IMR-90 (cell line): ENCODE results near the gene SKIC8. TPM values are rescaled to one million over a fixed set of nuclear protein-coding genes. Genes with fewer than 3 reads are reported as not detected.

Experiments used
- ATAC-seq: fragments of 200-7000 bp; cut with Tn5 transposase; 2 replicates; pipeline ENCODE4 v1.9.1; 2020; ENCODE audit warnings: low read depth, mild to moderate bottlenecking, moderate library complexity
- BruUV-seq: library from RNA; stranded (reverse); fragments of 400-500 nt; replicated peaks from 2 replicates; lab custom pipeline; 2021; lab: Mats Ljungman, UMichigan
- CTCF ChIA-PET: fragments of 300-600 bp; formaldehyde crosslinking; extraction: SDS; loops from one replicate; lab custom pipeline; 2021; ENCODE audit warnings: antibody characterized with exemption; lab: Yijun Ruan, JAX
- POLR2A ChIA-PET: fragments of 300-600 bp; sonication (Branson Sonifier 250); formaldehyde crosslinking; loops from one replicate; lab custom pipeline; 2022; ENCODE audit warnings: antibody characterized with exemption; ENCODE audit not compliant: unreplicated experiment; lab: Charles Lee
- DNase-seq: peaks from one replicate; pipeline ENCODE4 v3.0.0; 2013
- H2AFZ ChIP-seq: replicated peaks from 2 replicates; pipeline ENCODE3; 2013; ENCODE audit warnings: low read length, mild to moderate bottlenecking; ENCODE audit not compliant: poor library complexity
- H2AK5ac ChIP-seq: 2 replicates; pipeline ENCODE4 v1.6.1; 2013; ENCODE audit warnings: low read depth, low read length, inconsistent platforms
- H2AK9ac ChIP-seq: replicated peaks from 2 replicates; pipeline ENCODE3; 2013; ENCODE audit warnings: mild to moderate bottlenecking, low read depth, low read length, moderate library complexity; ENCODE audit not compliant: poor library complexity
- H2BK120ac ChIP-seq: 2 replicates; pipeline ENCODE4 v1.6.1; 2013; ENCODE audit warnings: low read depth, low read length, inconsistent platforms
- H2BK15ac ChIP-seq: 3 replicates; pipeline ENCODE4 v1.6.1; 2013; ENCODE audit warnings: low read depth, low read length, inconsistent platforms
- H2BK20ac ChIP-seq: 2 replicates; pipeline ENCODE4 v1.6.1; 2013; ENCODE audit warnings: low read depth, mild to moderate bottlenecking, inconsistent platforms, low read length, moderate library complexity
- H2BK5ac ChIP-seq: 2 replicates; pipeline ENCODE4 v1.6.1; 2013; ENCODE audit warnings: mild to moderate bottlenecking, low read depth, low read length, inconsistent platforms; ENCODE audit not compliant: poor library complexity, severe bottlenecking
- H3K14ac ChIP-seq: replicated peaks from 2 replicates; pipeline ENCODE4 v1.6.1; 2013; ENCODE audit warnings: low read depth, low read length, inconsistent platforms
- H3K18ac ChIP-seq: 2 replicates; pipeline ENCODE4 v1.6.1; 2013; ENCODE audit warnings: low read depth, low read length, control low read depth
- H3K23ac ChIP-seq: 2 replicates; pipeline ENCODE4 v1.6.1; 2013; ENCODE audit warnings: low read depth, low read length, inconsistent platforms
- H3K27ac ChIP-seq: 2 replicates; pipeline ENCODE4 v1.5.1; 2013; ENCODE audit warnings: mild to moderate bottlenecking, control low read depth, low read length; ENCODE audit not compliant: insufficient read depth
- H3K27me3 ChIP-seq: 2 replicates; pipeline ENCODE4 v1.6.1; 2013; ENCODE audit warnings: low read length; ENCODE audit not compliant: control insufficient read depth, insufficient read depth
- H3K36me3 ChIP-seq: 2 replicates; pipeline ENCODE4 v1.6.1; 2013; ENCODE audit warnings: low read length, mixed read lengths; ENCODE audit not compliant: control insufficient read depth, insufficient read depth
- H3K4ac ChIP-seq: 2 replicates; pipeline ENCODE4 v1.6.1; 2013; ENCODE audit warnings: low read depth, low read length, inconsistent platforms
- H3K4me1 ChIP-seq: 2 replicates; pipeline ENCODE4 v1.6.1; 2013; ENCODE audit warnings: low read length, mixed read lengths; ENCODE audit not compliant: control insufficient read depth, insufficient read depth
- H3K4me2 ChIP-seq: 2 replicates; pipeline ENCODE4 v1.6.1; 2013; ENCODE audit warnings: low read depth, mild to moderate bottlenecking, control low read depth, low read length, moderate library complexity
- H3K4me3 ChIP-seq: 2 replicates; pipeline ENCODE4 v1.5.1; 2013; ENCODE audit warnings: low read depth, mild to moderate bottlenecking, control low read depth, low read length, moderate library complexity; ENCODE audit not compliant: insufficient read depth
- H3K56ac ChIP-seq: 2 replicates; pipeline ENCODE4 v1.6.1; 2013; ENCODE audit warnings: low read length, inconsistent platforms; ENCODE audit not compliant: insufficient read depth; ENCODE audit errors: extremely low read depth
- H3K79me1 ChIP-seq, 2 experiments: 2 replicates each; pipeline ENCODE4 v1.6.1; 2013; ENCODE audit warnings: low read length in 2 of 2, inconsistent platforms in 1 of 2, low read depth in 1 of 2
- H3K9ac ChIP-seq: 2 replicates; pipeline ENCODE4 v1.6.1; 2013; ENCODE audit warnings: low read depth, low read length, control low read depth
- H3K9me1 ChIP-seq: 2 replicates; pipeline ENCODE4 v1.6.1; 2013; ENCODE audit warnings: low read length, inconsistent platforms; ENCODE audit not compliant: insufficient read depth
- H3K9me3 ChIP-seq: 2 replicates; pipeline ENCODE4 v1.6.1; 2013; ENCODE audit warnings: low read length; ENCODE audit not compliant: control insufficient read depth, insufficient read depth
- H4K20me1 ChIP-seq: 2 replicates; pipeline ENCODE4 v1.6.1; 2013; ENCODE audit warnings: low read length, inconsistent platforms; ENCODE audit not compliant: insufficient read depth
- H4K5ac ChIP-seq: 2 replicates; pipeline ENCODE4 v1.6.1; 2013; ENCODE audit warnings: mild to moderate bottlenecking, low read depth, low read length, control low read depth
- H4K8ac ChIP-seq, 2 experiments: 2 replicates each; pipeline ENCODE4 v1.6.1; 2013; ENCODE audit warnings: low read depth in 2 of 2, low read length in 2 of 2, control low read depth in 1 of 2, inconsistent platforms in 1 of 2
- H4K91ac ChIP-seq: 2 replicates; pipeline ENCODE4 v1.6.1; 2013; ENCODE audit warnings: low read depth, low read length, inconsistent platforms; ENCODE audit not compliant: insufficient read depth
- CEBPB ChIP-seq: IDR thresholded peaks from 2 replicates; pipeline ENCODE4 v1.6.1; 2012; ENCODE audit warnings: low read depth, low read length, improper control_type of control experiment
- CHD1 ChIP-seq: IDR thresholded peaks from 2 replicates; pipeline ENCODE4 v1.6.1; 2012; ENCODE audit warnings: low read depth, low read length, improper control_type of control experiment
- FOS ChIP-seq: fragments of 150-350 bp; IDR thresholded peaks from 2 replicates; pipeline ENCODE4 v1.6.1; 2016; ENCODE audit warnings: low read depth, low read length
- NFE2L2 ChIP-seq: fragments of 150-350 bp; IDR thresholded peaks from 2 replicates; pipeline ENCODE4 v1.6.1; 2016; ENCODE audit warnings: low read depth, mild to moderate bottlenecking, low read length
- WGBS, 2 experiments: methylation state at CpG; one replicate each; pipeline versions ENCODE4 v1.1.5 to v1.1.7; 2013; ENCODE audit warnings: missing lambda C conversion rate in 2 of 2; ENCODE audit not compliant: insufficient read length in 1 of 2; ENCODE audit errors: extremely low coverage in 2 of 2; 5-methylcytosine and 5-hydroxymethylcytosine counted together
- dilution Hi-C: fragments of 300-500 bp; cut with HindIII; formaldehyde crosslinking; loops from one replicate; pipeline ENCODE4 v1.14.3; 2018; ENCODE audit warnings: low sequenced_read_pairs; ENCODE audit not compliant: unreplicated experiment
- in situ Hi-C: fragments of 300-500 bp; cut with MboI; formaldehyde crosslinking; loops from 3 replicates; pipeline ENCODE4 v1.14.3; 2019; ENCODE audit warnings: low sequenced_read_pairs, inconsistent platforms, mixed read lengths
- intact Hi-C: fragments of 100-400 bp; cut with micrococcal nuclease; formaldehyde crosslinking; loops from 2 replicates; pipeline ENCODE4 v1.10.0; 2022
- microRNA-seq, 2 experiments: library from miRNA; stranded (forward) in 1 of 2; unstranded in 1 of 2; fragments of 10-50 nt in 1 of 2; fragments of <30 nt in 1 of 2; gene quantifications in 1 of 2; microRNA quantifications in 1 of 2; one replicate each; pipeline versions ENCODE3 to v1.1.0; 2013 to 2020; ENCODE audit not compliant: insufficient read depth in 1 of 2, insufficient read length in 1 of 2, unreplicated experiment in 1 of 2
- polyA plus RNA-seq, 3 experiments: library from polyadenylated mRNA; depleted of rRNA; stranded (reverse); fragments of >200 nt; gene quantifications; 2 replicates each; pipeline ENCODE4 v1.2.3, GENCODE V29; 2012; ENCODE audit warnings: low replicate concordance in 1 of 3
- small RNA-seq, 5 experiments: library from RNA; depleted of rRNA; stranded (forward); fragments of <200 nt; gene quantifications; one replicate each; pipeline ENCODE3, GENCODE V24; 2012
- total RNA-seq: library from RNA; depleted of rRNA; stranded (reverse); fragments of >200 nt; gene quantifications from 2 replicates; pipeline ENCODE4 v1.2.3, GENCODE V29; 2012; rRNA removed

The SKIC8 gene
- total and polyA plus RNA-seq, 2 of the 4 experiments (the other 2 are of a cell fraction) = 72.2 to 124 TPM

GRCh38 chr15:78233496-78233895 is 65.9 kb downstream of the SKIC8 start:
- Histone ChIP-seq H4K8ac (no peak overlapping the region), H3K4me2 (no peak overlapping the region), H2AK5ac (no peak overlapping the region), H3K79me1 (no peaks in the 10 kb centered on the region), H2BK5ac (no peak overlapping the region), H3K23ac (no peak overlapping the region), H3K4me3 (no peak overlapping the region), H3K9me1 (no peaks in the 10 kb centered on the region), H2AK9ac (no peak overlapping the region), H3K9me3 (no peaks in the 10 kb centered on the region), H4K91ac (no peak overlapping the region), H4K5ac (no peak overlapping the region), H3K36me3 (no peaks in the 10 kb centered on the region), H2BK15ac (no peak overlapping the region), H3K4ac (no peak overlapping the region), H3K14ac (no peak overlapping the region), H3K4me1 (no peaks in the 10 kb centered on the region), H3K27me3 (peaks cover 65% of the 10 kb centered on the region), H3K27ac (no peak overlapping the region), H3K9ac (no peak overlapping the region), H2BK120ac (no peak overlapping the region), H3K56ac (no peak overlapping the region), H2BK20ac (no peak overlapping the region), H2AFZ (no peak overlapping the region), H3K18ac (no peak overlapping the region), H4K20me1 (no peaks in the 10 kb centered on the region)
- dilution Hi-C loops (no loop called here), intact Hi-C loops (no loop called here), in situ Hi-C loops (loop anchor here (10.0 kb wide), 1 partner anchor 119 kb away; no protein-coding TSS in a partner anchor)
- ATAC-seq = no peak
- POLR2A ChIA-PET = no interaction called here
- CTCF ChIA-PET = no interaction called here
- TF ChIP-seq CEBPB (no peak), CHD1 (no peak), FOS (no peak), NFE2L2 (no peak)
- DNase-seq = no peak
- 100% methylated on average over 1 of the region's 11 CpGs; no CpG with 5 or more reads in 1 of the 2 experiments for WGBS, 2 experiments
- no TSS peak for BruUV-seq

Small RNAs within 50 kb of the gene (microRNA-seq; reads per million reads assigned to microRNA genes)
- not detected for gene AC090607.5 (ENCODE audit: insufficient read depth, insufficient read length)

Small RNAs within 50 kb of the gene (small RNA-seq; reads per million reads assigned to genes)
- gene AC090607.5 = 0 to 0.25 (median 0) reads per million in 5 experiments

Other genes with a start within 250 kb of the SKIC8 start
- 17.7 and 17.8 TPM in 2 replicates for gene TBC1D2B, start 221.9 kb downstream of the SKIC8 start, total RNA-seq
- gene TBC1D2B, start 221.9 kb downstream of the SKIC8 start, polyA plus RNA-seq (2012; rRNA removed) = 22.8 and 28.3 TPM in 2 replicates
- gene SH2D7, start 207.0 kb downstream of the SKIC8 start, total RNA-seq = not detected in 2 replicates
- not detected in 2 replicates for gene SH2D7, start 207.0 kb downstream of the SKIC8 start, polyA plus RNA-seq (2012; rRNA removed)
- gene CIB2, start 168.2 kb downstream of the SKIC8 start, total RNA-seq = 2.2 and 2.5 TPM in 2 replicates
- gene CIB2, start 168.2 kb downstream of the SKIC8 start, polyA plus RNA-seq (2012; rRNA removed) = 2.4 and 2.8 TPM in 2 replicates
- gene IDH3A, start 150.2 kb downstream of the SKIC8 start, total RNA-seq = 47.7 and 64.4 TPM in 2 replicates
- gene IDH3A, start 150.2 kb downstream of the SKIC8 start, polyA plus RNA-seq (2012; rRNA removed) = 33.9 and 34.5 TPM in 2 replicates
- not detected in 2 replicates for gene ACSBG1, start 65.0 kb downstream of the SKIC8 start, total RNA-seq
- 0.02 and 0.03 TPM in 2 replicates for gene ACSBG1, start 65.0 kb downstream of the SKIC8 start, polyA plus RNA-seq (2012; rRNA removed)
- gene DNAJA4, start 35.0 kb downstream of the SKIC8 start, total RNA-seq = under 0.01 and 0.18 TPM in 2 replicates
- gene DNAJA4, start 35.0 kb downstream of the SKIC8 start, polyA plus RNA-seq (2012; rRNA removed) = 0.27 and 0.32 TPM in 2 replicates
- not detected in 2 replicates for gene CRABP1, start 40.7 kb upstream of the SKIC8 start, total RNA-seq
- gene CRABP1, start 40.7 kb upstream of the SKIC8 start, polyA plus RNA-seq (2012; rRNA removed) = not detected in 2 replicates
- 12.2 and 23.6 TPM in 2 replicates for gene IREB2, start 138.6 kb upstream of the SKIC8 start, total RNA-seq
- 10.0 and 13.5 TPM in 2 replicates for gene IREB2, start 138.6 kb upstream of the SKIC8 start, polyA plus RNA-seq (2012; rRNA removed)
- 3.9 and 5.6 TPM in 2 replicates for gene HYKK, start 208.0 kb upstream of the SKIC8 start, total RNA-seq
- gene HYKK, start 208.0 kb upstream of the SKIC8 start, polyA plus RNA-seq (2012; rRNA removed) = 2.7 and 3.8 TPM in 2 replicates
- gene PSMA4, start 240.8 kb upstream of the SKIC8 start, total RNA-seq = 208 and 344 TPM in 2 replicates
- 209 and 239 TPM in 2 replicates for gene PSMA4, start 240.8 kb upstream of the SKIC8 start, polyA plus RNA-seq (2012; rRNA removed)